Common myeloid progenitor, CD34-positive (primary cell): Measurements from ENCODE around the gene RTF1.

ENCODE experiments used
- CTCF ChIA-PET: fragments of 350-600 bp; sonication (Branson Sonifier 250); formaldehyde crosslinking; loops from one replicate; lab custom pipeline; 2021; ENCODE audit warnings: antibody characterized with exemption; lab: Charles Lee
- POLR2A ChIA-PET: fragments of 350-600 bp; sonication (Branson Sonifier 250); formaldehyde crosslinking; loops from one replicate; lab custom pipeline; 2021; ENCODE audit warnings: antibody characterized with exemption; lab: Charles Lee
- DNase-seq, 3 donors: peaks; one replicate each; pipeline versions ENCODE4 v3.0.0 to v3.0.0-alpha.2; 2013
- H3K27ac ChIP-seq, 2 experiments: 1 replicate in 1 of 2; 2 replicates in 1 of 2; pipeline ENCODE4 v1.7.0; 2013; ENCODE audit warnings: inconsistent platforms in 2 of 2, low read length in 2 of 2, mild to moderate bottlenecking in 2 of 2, low read depth in 1 of 2, moderate library complexity in 1 of 2; ENCODE audit not compliant: severe bottlenecking in 2 of 2, insufficient read depth in 1 of 2, poor library complexity in 1 of 2
- H3K27me3 ChIP-seq, 5 experiments: replicated peaks in 2 of 5; 1 replicate in 3 of 5; 2 replicates in 2 of 5; pipeline versions ENCODE4 v1.6.1 to v1.7.0; 2013; ENCODE audit warnings: low read length in 4 of 5, mild to moderate bottlenecking in 2 of 5, moderate library complexity in 2 of 5, inconsistent platforms in 1 of 5; ENCODE audit not compliant: insufficient read depth in 5 of 5, control insufficient read depth in 4 of 5
- H3K36me3 ChIP-seq, 4 experiments: 1 replicate in 2 of 4; 2 replicates in 2 of 4; pipeline versions ENCODE4 v1.6.1 to v1.7.0; 2013; ENCODE audit warnings: low read length in 3 of 4, control low read depth in 1 of 4, mild to moderate bottlenecking in 1 of 4; ENCODE audit not compliant: control insufficient read depth in 4 of 4, insufficient read depth in 4 of 4
- H3K4me1 ChIP-seq, 4 experiments: 1 replicate in 3 of 4; 2 replicates in 1 of 4; pipeline versions ENCODE4 v1.6.1 to v1.7.1; 2013; ENCODE audit warnings: low read length in 3 of 4, mild to moderate bottlenecking in 3 of 4, control low read depth in 1 of 4, inconsistent platforms in 1 of 4, moderate library complexity in 1 of 4; ENCODE audit not compliant: control insufficient read depth in 4 of 4, insufficient read depth in 4 of 4; ENCODE audit errors: control extremely low read depth in 1 of 4
- H3K4me3 ChIP-seq, 7 experiments: 1 replicate in 4 of 7; 2 replicates in 3 of 7; pipeline versions ENCODE4 v1.5.1 to v1.7.0; 2013; ENCODE audit warnings: mild to moderate bottlenecking in 7 of 7, low read length in 6 of 7, moderate library complexity in 6 of 7, inconsistent platforms in 2 of 7, low read depth in 2 of 7, control low read depth in 1 of 7; ENCODE audit not compliant: insufficient read depth in 4 of 7, control insufficient read depth in 1 of 7; ENCODE audit errors: extremely low read depth in 1 of 7
- H3K9me3 ChIP-seq, 5 experiments: 1 replicate in 4 of 5; 2 replicates in 1 of 5; pipeline versions ENCODE4 v1.6.1 to v1.7.1; 2013; ENCODE audit warnings: low read length in 4 of 5, mild to moderate bottlenecking in 2 of 5, inconsistent platforms in 1 of 5, low read depth in 1 of 5, moderate library complexity in 1 of 5; ENCODE audit not compliant: control insufficient read depth in 4 of 5, insufficient read depth in 2 of 5; ENCODE audit errors: control extremely low read depth in 1 of 5
- WGBS: methylation state at CpG from one replicate; pipeline ENCODE4 v1.1.5; 2013; ENCODE audit not compliant: insufficient coverage; 5-methylcytosine and 5-hydroxymethylcytosine counted together

The RTF1 gene

DNA sequence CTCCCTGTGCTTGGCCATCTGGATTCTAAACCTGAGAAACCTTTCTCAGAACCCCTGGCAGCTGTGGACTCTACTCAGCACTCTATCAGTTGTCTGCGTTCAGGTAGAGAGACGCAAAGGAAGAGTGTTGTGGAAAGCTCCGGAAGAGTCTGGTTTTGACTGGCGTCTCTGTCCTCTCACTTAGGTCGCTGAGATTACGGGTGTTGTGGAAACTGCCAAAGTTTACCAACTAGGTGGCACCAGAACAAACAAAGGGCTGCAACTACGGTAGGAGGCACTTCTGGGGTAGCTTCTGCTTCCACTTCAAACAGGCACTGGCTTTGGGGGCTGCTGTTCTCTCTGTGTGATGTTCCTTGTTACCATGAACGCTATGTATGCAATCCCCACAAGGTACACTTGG lies 57.5 kb downstream of the RTF1 start:
- H3K27me3 ChIP-seq: no peaks in the 10 kb centered on the region
- H3K9me3 ChIP-seq: no peaks in the 10 kb centered on the region
- no peak overlapping the region for H3K4me3 ChIP-seq
- H3K27ac ChIP-seq: no peak overlapping the region
- WGBS: 95% methylated on average over 7 of the region's 8 CpGs
- POLR2A ChIA-PET: no interaction called here
- peaks cover 0 to 8% (median 4%) of the 10 kb centered on the region in 4 experiments for H3K4me1 ChIP-seq
- peaks cover 36 to 84% (median 61%) of the 10 kb centered on the region in 4 experiments for H3K36me3 ChIP-seq
- CTCF ChIA-PET: interaction anchor here (0.8 kb wide), 1 partner anchor 9 kb away, joined by 3 read pairs; no protein-coding TSS in a partner anchor
- DNase-seq: no peak

DNA sequence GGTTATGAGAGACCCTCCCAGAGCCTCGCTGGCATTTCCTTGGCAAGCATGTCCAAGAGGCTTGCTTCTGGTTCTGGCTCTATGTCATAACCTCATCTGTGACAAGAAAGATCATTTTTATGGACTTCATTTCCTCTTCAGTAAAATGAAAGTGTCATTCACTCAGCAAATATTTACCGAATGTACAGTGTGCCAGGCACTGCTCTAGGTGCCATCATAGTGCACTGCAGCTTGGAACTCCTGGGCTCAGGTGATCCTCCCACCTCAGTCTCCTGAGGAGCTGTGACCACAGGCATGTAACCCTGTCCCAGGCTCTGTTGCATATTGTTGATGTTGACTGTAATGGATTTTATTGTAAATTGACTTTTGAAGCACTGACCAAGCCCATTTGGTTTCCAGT lies 58.0 kb downstream of the RTF1 start:
- peaks cover 36 to 84% (median 61%) of the 10 kb centered on the region in 4 experiments for H3K36me3 ChIP-seq
- 7% methylated on average over 2 of the region's 2 CpGs for WGBS
- H3K9me3 ChIP-seq: no peaks in the 10 kb centered on the region
- no peak overlapping the region for H3K27ac ChIP-seq
- ChIA-PET POLR2A (no interaction called here), CTCF (interaction anchor here (0.7 to 2.6 kb wide), 2 partner anchors 9 to 12 kb away, joined by 3 to 12 read pairs; no protein-coding TSS in a partner anchor)
- peak in 2 of 3 donors; percentile 26 to 30 for DNase-seq
- peaks cover 0 to 8% (median 4%) of the 10 kb centered on the region in 4 experiments for H3K4me1 ChIP-seq
- no peaks in the 10 kb centered on the region for H3K27me3 ChIP-seq
- no peak overlapping the region for H3K4me3 ChIP-seq

DNA sequence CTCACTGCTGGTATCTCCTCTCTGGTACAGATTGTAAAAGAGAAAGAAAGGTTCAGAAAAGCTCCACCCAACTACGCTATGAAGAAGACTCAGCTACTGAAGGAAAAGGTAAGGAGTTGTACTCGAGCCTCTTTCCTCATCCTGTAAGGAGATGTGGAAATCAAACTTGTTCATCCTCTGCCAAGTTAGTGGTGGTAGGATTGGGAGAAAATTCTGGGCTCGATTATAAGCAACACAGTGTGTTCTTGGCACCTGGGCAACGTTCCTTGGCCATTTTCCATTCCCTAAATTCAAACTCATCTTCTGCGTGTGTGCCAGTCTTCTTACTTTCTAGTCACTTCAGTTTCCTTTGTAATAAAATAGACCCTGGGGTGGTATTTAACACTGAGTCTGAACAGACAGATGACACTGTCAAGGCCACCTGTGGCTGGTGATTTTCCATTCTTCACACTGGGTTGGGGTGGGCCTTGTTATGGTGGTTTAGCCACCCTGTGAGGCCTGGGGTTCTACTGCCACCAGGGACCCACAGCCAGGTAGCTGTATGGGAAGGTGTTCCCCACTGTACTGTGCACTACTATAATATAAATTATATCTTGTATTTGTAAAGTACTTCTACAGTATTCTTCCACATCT lies 59.6 kb downstream of the RTF1 start:
- Histone ChIP-seq H3K27me3 (no peaks in the 10 kb centered on the region), H3K9me3 (peaks cover 0 to 5% (median 0%) of the 10 kb centered on the region in 5 experiments), H3K4me3 (no peak overlapping the region), H3K27ac (no peak overlapping the region), H3K36me3 (peaks cover 30 to 86% (median 64%) of the 10 kb centered on the region in 4 experiments), H3K4me1 (peaks cover 0 to 8% (median 4%) of the 10 kb centered on the region in 4 experiments)
- POLR2A ChIA-PET: no interaction called here
- WGBS: 90% methylated on average over 2 of the region's 5 CpGs
- CTCF ChIA-PET: interaction anchor here (1.6 to 2.6 kb wide), 2 partner anchors 10 to 12 kb away, joined by 3 to 12 read pairs; no protein-coding TSS in a partner anchor
- DNase-seq: no peak

GRCh38 chr15:41480396-41481140 lies 63.7 kb downstream of the RTF1 start:
- Histone ChIP-seq H3K27me3 (no peaks in the 10 kb centered on the region), H3K9me3 (peaks cover 0 to 11% (median 0%) of the 10 kb centered on the region in 5 experiments), H3K4me3 (no peak overlapping the region), H3K36me3 (peaks cover 24 to 73% (median 57%) of the 10 kb centered on the region in 4 experiments), H3K27ac (no peak overlapping the region), H3K4me1 (peaks cover 0 to 2% (median 0%) of the 10 kb centered on the region in 4 experiments)
- POLR2A ChIA-PET: no interaction called here
- CTCF ChIA-PET: interaction anchor here (3.6 kb wide), 1 partner anchor 15 kb away, joined by 15 read pairs; no protein-coding TSS in a partner anchor
- DNase-seq: no peak
- WGBS: 98% methylated on average over 8 of the region's 12 CpGs

- peaks cover 0 to 11% (median 0%) of the 10 kb centered on the region in 5 experiments for H3K9me3 ChIP-seq
- POLR2A ChIA-PET: interaction anchor here (0.5 to 0.6 kb wide), 2 partner anchors 11 to 15 kb away, joined by 3 read pairs; no protein-coding TSS in a partner anchor
- 100% methylated on average over 4 of the region's 9 CpGs for WGBS
- no peak overlapping the region for H3K4me3 ChIP-seq
- no peak overlapping the region for H3K27ac ChIP-seq
- CTCF ChIA-PET: interaction anchor here (3.6 kb wide), 1 partner anchor 16 kb away, joined by 15 read pairs; no protein-coding TSS in a partner anchor
- H3K36me3 ChIP-seq: peaks cover 11 to 56% (median 43%) of the 10 kb centered on the region in 4 experiments
- H3K27me3 ChIP-seq: peaks cover 0 to 4% (median 0%) of the 10 kb centered on the region in 5 experiments
- no peak for DNase-seq
- peaks cover 0 to 2% (median 0%) of the 10 kb centered on the region in 4 experiments for H3K4me1 ChIP-seq
Observed at GRCh38 chr15:41482110-41482877, 65.4 kb downstream of the RTF1 start.

DNA sequence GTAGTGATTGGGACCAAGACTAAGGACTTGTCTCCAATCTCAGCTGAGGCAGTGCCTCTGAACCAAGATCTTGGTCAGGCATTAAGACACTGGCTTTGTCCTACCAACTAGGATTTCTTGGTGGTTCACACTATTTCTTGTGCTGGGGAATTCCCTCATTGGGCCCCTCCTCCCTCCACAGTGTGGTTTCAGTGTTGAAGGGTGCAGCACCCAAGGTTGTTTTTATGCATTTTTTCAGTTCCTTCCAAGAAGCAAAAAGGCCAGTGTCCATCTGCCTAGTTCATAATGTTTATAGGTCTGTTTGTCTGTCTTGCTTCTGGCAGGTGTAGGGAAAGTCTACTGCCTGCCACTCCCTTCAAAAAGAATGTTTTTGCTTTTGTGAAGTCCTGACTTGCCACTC lies 66.2 kb downstream of the RTF1 start:
- CTCF ChIA-PET: interaction anchor here (3.6 kb wide), 1 partner anchor 17 kb away, joined by 15 read pairs; no protein-coding TSS in a partner anchor
- peaks cover 0 to 11% (median 0%) of the 10 kb centered on the region in 5 experiments for H3K9me3 ChIP-seq

More for the DNA sequence above, 66.2 kb downstream of the RTF1 start:
- POLR2A ChIA-PET: interaction anchor here (1.6 kb wide), 1 partner anchor 17 kb away, joined by 5 read pairs; no protein-coding TSS in a partner anchor
- Histone ChIP-seq H3K27me3 (peaks cover 0 to 6% (median 0%) of the 10 kb centered on the region in 5 experiments), H3K4me3 (no peak overlapping the region), H3K36me3 (peaks cover 10 to 52% (median 38%) of the 10 kb centered on the region in 4 experiments), H3K4me1 (peaks cover 0 to 2% (median 0%) of the 10 kb centered on the region in 4 experiments), H3K27ac (no peak overlapping the region)
- DNase-seq: no peak
